Breast epithelium (tissue), 3 donors: ENCODE data around the gene SLC28A1.

Experiments used
- POLR2A ChIP-seq: fragments of 450-650 bp; IDR thresholded peaks from one replicate; pipeline ENCODE4 v1.6.1; 2016; ENCODE audit warnings: antibody characterized with exemption, mild to moderate bottlenecking, moderate library complexity
- TF ChIP-seq, protein P1 (sequence below), 3 donors: fragments of 450-650 bp; IDR thresholded peaks; one replicate each; pipeline ENCODE4 v1.5.1; 2016 to 2017; ENCODE audit warnings: antibody characterized with exemption in 3 of 3, mild to moderate bottlenecking in 3 of 3, moderate library complexity in 3 of 3

DNA sequence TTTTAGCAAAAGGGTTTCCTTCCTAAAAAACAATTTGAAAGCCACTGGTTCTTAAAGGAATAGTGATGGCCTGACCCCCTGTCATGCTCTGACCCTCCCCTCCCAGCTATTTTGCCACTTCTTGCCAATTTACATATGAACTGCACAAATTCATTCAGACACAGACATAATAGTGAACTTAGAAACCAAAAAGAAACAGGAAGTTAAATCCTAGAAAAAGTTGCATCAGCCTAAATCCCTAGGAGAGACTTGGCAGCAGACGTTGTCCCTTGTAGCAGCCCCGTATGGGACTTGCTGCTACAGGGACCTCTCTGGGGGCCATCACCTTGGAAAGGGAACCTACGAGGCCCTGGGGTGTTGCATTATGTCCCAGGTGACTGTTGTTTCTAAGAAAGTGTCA lies 82.9 kb downstream of the SLC28A1 start:
- TF ChIP-seq, protein P1, sequence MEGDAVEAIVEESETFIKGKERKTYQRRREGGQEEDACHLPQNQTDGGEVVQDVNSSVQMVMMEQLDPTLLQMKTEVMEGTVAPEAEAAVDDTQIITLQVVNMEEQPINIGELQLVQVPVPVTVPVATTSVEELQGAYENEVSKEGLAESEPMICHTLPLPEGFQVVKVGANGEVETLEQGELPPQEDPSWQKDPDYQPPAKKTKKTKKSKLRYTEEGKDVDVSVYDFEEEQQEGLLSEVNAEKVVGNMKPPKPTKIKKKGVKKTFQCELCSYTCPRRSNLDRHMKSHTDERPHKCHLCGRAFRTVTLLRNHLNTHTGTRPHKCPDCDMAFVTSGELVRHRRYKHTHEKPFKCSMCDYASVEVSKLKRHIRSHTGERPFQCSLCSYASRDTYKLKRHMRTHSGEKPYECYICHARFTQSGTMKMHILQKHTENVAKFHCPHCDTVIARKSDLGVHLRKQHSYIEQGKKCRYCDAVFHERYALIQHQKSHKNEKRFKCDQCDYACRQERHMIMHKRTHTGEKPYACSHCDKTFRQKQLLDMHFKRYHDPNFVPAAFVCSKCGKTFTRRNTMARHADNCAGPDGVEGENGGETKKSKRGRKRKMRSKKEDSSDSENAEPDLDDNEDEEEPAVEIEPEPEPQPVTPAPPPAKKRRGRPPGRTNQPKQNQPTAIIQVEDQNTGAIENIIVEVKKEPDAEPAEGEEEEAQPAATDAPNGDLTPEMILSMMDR (IDR thresholded peaks at IDR 0.05), result no peak
- no peak for TF ChIP-seq POLR2A
